SJCRH30 (cell line): Measurements from ENCODE around the gene IRF8. TPM values are rescaled to one million over a fixed set of nuclear protein-coding genes. Genes with fewer than 3 reads are reported as not detected.
A peak's percentile ranks its signal among the peaks of the same experiment; 100 is the strongest.
"Not testable (repeated sequence)": the region's sequence is repeated elsewhere in the genome, so short reads cannot be mapped to it uniquely, and the experiment has no call there.

ENCODE experiments used
- DNase-seq, 2 experiments: peaks; one replicate each; pipeline ENCODE4 v3.0.0-alpha.2; 2015 to 2020
- H3K27ac ChIP-seq: fragments of 250-450 bp; sonication (Bioruptor Pico); 2 replicates; pipeline ENCODE4 v1.5.1; 2020; ENCODE audit warnings: mild to moderate bottlenecking, moderate library complexity
- H3K27me3 ChIP-seq: fragments of 250-450 bp; sonication (Bioruptor Pico); 2 replicates; pipeline ENCODE4 v1.5.1; 2020; ENCODE audit warnings: mild to moderate bottlenecking, moderate library complexity
- H3K36me3 ChIP-seq: fragments of 250-450 bp; sonication (Bioruptor Pico); 2 replicates; pipeline ENCODE4 v1.5.1; 2020; ENCODE audit warnings: mild to moderate bottlenecking, moderate library complexity
- H3K4me1 ChIP-seq: fragments of 250-450 bp; sonication (Bioruptor Pico); 2 replicates; pipeline ENCODE4 v1.5.1; 2020; ENCODE audit warnings: mild to moderate bottlenecking, moderate library complexity
- H3K4me3 ChIP-seq: fragments of 250-450 bp; sonication (Bioruptor Pico); 2 replicates; pipeline ENCODE4 v1.5.1; 2020; ENCODE audit warnings: mild to moderate bottlenecking, moderate library complexity
- H3K9me3 ChIP-seq: fragments of 250-450 bp; sonication (Bioruptor Pico); replicated peaks from 2 replicates; pipeline ENCODE4 v1.5.1; 2020; ENCODE audit warnings: mild to moderate bottlenecking, moderate library complexity
- total RNA-seq: library from RNA; depleted of rRNA; stranded (reverse); fragments of >200 nt; shearing (Covaris generic); gene quantifications from 2 replicates; pipeline ENCODE4 v1.2.3, GENCODE V29; 2014; rRNA removed

IRF8 gene, protein sequence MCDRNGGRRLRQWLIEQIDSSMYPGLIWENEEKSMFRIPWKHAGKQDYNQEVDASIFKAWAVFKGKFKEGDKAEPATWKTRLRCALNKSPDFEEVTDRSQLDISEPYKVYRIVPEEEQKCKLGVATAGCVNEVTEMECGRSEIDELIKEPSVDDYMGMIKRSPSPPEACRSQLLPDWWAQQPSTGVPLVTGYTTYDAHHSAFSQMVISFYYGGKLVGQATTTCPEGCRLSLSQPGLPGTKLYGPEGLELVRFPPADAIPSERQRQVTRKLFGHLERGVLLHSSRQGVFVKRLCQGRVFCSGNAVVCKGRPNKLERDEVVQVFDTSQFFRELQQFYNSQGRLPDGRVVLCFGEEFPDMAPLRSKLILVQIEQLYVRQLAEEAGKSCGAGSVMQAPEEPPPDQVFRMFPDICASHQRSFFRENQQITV
- not detected in 2 replicates for total RNA-seq

- H3K4me3 ChIP-seq = no peak within 1 kb of the TSS
- DNase-seq = no peak
- no peaks in the 10 kb centered on the region for H3K36me3 ChIP-seq
- H3K9me3 ChIP-seq = no peaks in the 10 kb centered on the region
- no peaks in the 10 kb centered on the region for H3K27me3 ChIP-seq
- H3K27ac ChIP-seq = no peak within 1 kb of the TSS
- no peaks in the 10 kb centered on the region for H3K4me1 ChIP-seq
These were observed at the start of gene IRF8 for GRCh38 chr16:85898521-85899442. TSS of gene IRF8 (plus strand) at chr16:85899162. CDS start at chr16:85903016, 3,854 bp downstream.

DNA sequence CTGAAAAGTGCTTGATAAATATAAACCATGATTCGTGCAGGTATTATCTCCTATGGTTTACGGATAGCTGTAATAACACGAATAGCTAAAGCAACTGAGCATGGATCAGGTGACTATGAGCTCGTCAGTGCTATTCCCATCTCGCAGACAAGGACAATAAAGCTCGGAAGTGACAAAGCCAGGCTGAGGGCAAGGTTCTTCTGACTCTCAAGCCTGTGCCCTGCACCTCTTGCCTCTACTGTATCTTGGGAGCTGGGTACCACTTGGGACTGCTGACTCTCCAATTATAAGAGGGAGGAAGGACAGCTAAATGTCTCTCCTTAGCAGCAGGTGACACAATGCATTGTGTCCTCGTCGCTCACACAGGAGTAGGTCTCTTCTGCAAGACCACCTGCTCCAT, 49.6 kb upstream of the IRF8 start:
- no peaks in the 10 kb centered on the region for H3K27me3 ChIP-seq

DNA sequence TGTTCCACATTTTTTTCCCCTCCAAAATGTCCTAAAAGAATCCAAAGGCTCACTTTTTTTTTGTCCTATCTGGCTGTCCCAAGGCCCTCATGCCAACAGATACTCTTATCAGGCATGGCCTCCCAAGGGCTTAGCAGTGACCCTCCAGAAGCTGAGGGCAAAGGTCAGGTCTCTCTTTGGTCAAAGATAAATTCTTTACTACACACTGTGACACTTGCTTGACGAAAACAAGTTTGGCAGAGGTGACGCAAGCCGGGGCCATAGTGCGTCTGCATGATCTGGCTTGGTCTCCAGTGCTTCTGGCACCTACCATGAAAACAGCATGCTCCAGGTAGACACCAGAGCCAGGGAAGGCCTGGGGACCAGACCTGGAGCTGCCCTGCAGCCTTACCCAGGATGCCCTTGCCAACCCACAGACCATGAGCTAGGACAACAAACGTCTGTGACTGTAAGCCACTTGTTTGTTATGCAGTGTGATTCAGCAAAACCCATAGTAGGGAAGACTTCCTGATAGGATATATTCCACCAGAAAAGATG, 48.5 kb upstream of the IRF8 start:
- DNase-seq = no peak
- Histone ChIP-seq H3K36me3 (no peaks in the 10 kb centered on the region), H3K4me3 (no peak overlapping the region), H3K27me3 (no peaks in the 10 kb centered on the region), H3K4me1 (no peaks in the 10 kb centered on the region), H3K9me3 (no peaks in the 10 kb centered on the region), H3K27ac (no peak overlapping the region)

More for the DNA sequence above, 49.6 kb upstream of the IRF8 start:
- H3K27ac ChIP-seq = no peak overlapping the region
- no peaks in the 10 kb centered on the region for H3K4me1 ChIP-seq
- no peak overlapping the region for H3K4me3 ChIP-seq
- H3K36me3 ChIP-seq = no peaks in the 10 kb centered on the region
- no peak for DNase-seq
- H3K9me3 ChIP-seq = no peaks in the 10 kb centered on the region

GRCh38 chr16:85851034-85851785, 47.8 kb upstream of the IRF8 start:
- DNase-seq = peak in 1 of 2 experiments; percentile 6
- Histone ChIP-seq H3K36me3 (no peaks in the 10 kb centered on the region), H3K4me3 (no peak overlapping the region), H3K4me1 (no peaks in the 10 kb centered on the region), H3K27ac (no peak overlapping the region), H3K27me3 (no peaks in the 10 kb centered on the region), H3K9me3 (no peaks in the 10 kb centered on the region)

DNA sequence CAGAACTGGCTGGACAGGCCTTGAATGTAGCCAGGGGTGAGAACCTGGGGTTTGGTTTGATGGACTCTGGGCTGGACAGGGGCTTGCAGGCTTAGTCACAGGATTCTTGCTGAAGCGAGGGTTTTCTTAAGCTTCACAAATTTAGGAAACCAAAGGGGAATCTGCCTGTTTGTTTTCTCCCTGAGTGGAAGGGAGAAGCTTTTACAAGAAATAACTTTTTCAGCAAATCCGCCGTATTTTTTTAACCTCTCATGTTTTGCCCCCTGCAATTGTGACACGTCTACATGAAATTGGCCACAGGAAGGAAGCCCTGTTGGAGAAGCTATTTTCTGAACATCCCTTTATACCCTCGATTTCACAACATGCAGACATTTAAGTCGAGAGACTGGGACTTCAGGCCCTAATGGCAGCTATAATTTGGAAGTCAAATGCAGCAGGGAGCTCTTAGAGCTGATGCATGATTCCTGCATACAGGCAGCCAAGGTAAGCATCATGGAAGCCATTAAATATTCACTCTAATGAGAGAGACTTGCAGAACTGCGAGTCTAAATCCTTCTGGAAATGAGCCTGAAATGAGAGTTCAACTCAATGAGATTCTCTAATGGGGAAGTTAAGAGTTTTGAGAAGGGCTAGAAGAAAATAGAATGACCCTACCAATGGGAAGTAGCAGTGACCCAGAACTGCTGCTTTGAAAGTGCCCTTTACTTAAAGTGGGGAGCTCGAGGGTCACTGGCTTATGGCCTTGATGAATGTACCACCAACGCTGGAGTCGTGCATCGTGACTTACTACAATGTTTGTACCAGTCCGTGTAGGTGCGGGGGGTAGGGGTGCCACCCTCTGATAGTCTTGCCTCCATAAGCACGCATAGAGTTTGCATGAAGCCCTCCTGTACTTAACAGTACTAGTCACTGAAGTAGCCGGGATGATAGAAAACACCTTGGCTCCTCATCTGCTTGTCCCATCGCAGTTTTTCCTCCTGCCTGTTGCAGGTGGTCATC, 45.1 kb upstream of the IRF8 start:
- Histone ChIP-seq H3K9me3 (no peaks in the 10 kb centered on the region), H3K27me3 (no peaks in the 10 kb centered on the region), H3K4me3 (no peak overlapping the region), H3K27ac (no peak overlapping the region), H3K36me3 (no peaks in the 10 kb centered on the region), H3K4me1 (no peaks in the 10 kb centered on the region)
- DNase-seq = no peak

DNA sequence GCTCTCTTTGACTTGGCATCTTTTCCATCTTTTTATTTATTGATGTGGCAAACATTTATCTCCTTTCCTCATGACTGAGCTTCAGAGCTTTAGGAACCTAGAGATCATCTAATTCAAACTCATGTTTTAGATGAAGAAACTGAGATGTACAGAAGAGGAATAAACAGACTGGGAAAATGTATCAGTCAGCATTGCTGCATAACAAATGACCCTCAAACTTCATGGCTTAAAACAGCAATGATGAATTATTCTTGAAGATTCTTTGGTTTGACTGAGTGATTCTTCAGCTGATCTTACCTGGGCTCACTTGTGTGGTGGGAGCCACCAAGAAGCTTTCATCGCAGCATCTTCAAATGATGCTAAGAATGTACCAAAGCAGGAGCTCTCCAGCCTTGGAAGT, 44.0 kb upstream of the IRF8 start:
- H3K27ac ChIP-seq = no peak overlapping the region
- no peaks in the 10 kb centered on the region for H3K27me3 ChIP-seq
- no peaks in the 10 kb centered on the region for H3K36me3 ChIP-seq
- H3K4me1 ChIP-seq = no peaks in the 10 kb centered on the region
- DNase-seq = no peak
- no peak overlapping the region for H3K4me3 ChIP-seq
- no peaks in the 10 kb centered on the region for H3K9me3 ChIP-seq

DNA sequence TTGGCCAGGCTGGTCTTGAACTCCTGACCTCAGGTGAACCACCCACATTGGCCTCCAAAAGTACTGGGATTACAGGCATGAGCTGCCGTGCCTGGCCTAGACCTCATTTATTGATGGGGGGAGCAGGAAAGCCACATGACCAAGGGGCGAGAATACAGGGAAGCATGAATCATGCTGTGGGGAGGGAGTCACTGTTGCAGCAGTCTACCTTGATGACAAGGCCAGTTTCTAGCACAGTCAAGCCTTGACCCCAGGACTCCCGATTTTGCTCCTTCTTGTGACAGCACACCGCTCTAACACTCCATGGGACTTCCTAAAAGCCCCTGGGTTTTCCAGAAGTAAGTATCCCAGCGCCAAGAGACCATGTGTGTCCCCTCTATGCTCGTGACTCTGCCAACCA, 42.9 kb upstream of the IRF8 start:
- no peak for DNase-seq
- H3K4me1 ChIP-seq = no peaks in the 10 kb centered on the region
- H3K36me3 ChIP-seq = no peaks in the 10 kb centered on the region
- no peak overlapping the region for H3K27ac ChIP-seq
- H3K9me3 ChIP-seq = no peaks in the 10 kb centered on the region
- no peaks in the 10 kb centered on the region for H3K27me3 ChIP-seq
- H3K4me3 ChIP-seq = no peak overlapping the region

GRCh38 chr16:85856585-85856984, 42.4 kb upstream of the IRF8 start:
- H3K27ac ChIP-seq = no peak overlapping the region

DNA sequence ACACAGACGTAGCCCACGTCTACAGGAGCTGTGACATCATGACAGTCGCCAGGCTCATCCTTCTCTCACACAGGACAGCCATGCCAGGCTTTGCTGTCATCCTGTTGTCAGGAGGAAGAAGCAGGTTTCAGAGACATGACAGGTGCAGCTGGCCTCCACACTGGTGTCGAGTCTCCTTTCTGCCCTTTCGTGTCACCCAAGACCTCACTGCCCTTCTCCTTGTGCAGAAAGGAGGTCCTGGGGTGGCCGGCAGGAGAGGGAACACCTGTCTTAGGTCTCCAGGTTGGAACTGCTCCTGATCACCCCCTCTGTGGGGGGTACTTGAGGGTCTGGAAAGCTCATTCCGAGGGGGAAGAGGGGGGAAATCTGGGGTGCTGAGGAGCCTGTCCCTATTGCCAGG, 41.6 kb upstream of the IRF8 start:
- Histone ChIP-seq H3K9me3 (no peaks in the 10 kb centered on the region), H3K36me3 (no peaks in the 10 kb centered on the region), H3K27me3 (no peaks in the 10 kb centered on the region), H3K4me1 (no peaks in the 10 kb centered on the region), H3K27ac (no peak overlapping the region), H3K4me3 (no peak overlapping the region)
- no peak for DNase-seq

More at GRCh38 chr16:85856585-85856984, 42.4 kb upstream of the IRF8 start:
- Histone ChIP-seq H3K36me3 (no peaks in the 10 kb centered on the region), H3K4me1 (no peaks in the 10 kb centered on the region), H3K9me3 (no peaks in the 10 kb centered on the region), H3K27me3 (no peaks in the 10 kb centered on the region), H3K4me3 (no peak overlapping the region)
- no peak for DNase-seq

DNA sequence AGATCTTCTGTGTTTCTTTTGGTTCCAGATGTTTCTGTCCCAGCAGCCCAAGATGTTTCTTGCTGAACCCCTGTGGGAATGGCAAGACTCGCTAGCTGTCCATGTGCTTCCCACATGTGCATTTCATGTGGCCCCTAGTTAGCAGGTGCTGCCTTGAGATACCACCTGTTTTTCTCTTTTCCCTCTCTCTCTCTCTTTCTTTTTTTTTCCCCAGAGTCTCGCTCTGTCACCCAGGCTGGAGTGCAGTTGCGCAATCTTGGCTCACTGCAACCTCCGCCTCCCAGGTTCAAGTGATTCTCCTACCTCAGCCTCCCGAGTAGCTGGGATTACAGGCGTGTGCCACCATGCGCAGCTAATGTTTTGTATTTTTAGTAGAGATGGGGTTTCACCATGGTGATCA, 40.4 kb upstream of the IRF8 start:
- not testable (repeated sequence) for H3K27ac ChIP-seq, H3K4me1 ChIP-seq, H3K27me3 ChIP-seq, H3K9me3 ChIP-seq, DNase-seq, H3K36me3 ChIP-seq, H3K4me3 ChIP-seq

- H3K36me3 ChIP-seq = no peaks in the 10 kb centered on the region
- no peaks in the 10 kb centered on the region for H3K9me3 ChIP-seq
- no peak for DNase-seq
- no peak overlapping the region for H3K27ac ChIP-seq
- no peaks in the 10 kb centered on the region for H3K4me1 ChIP-seq
- no peak overlapping the region for H3K4me3 ChIP-seq
- no peaks in the 10 kb centered on the region for H3K27me3 ChIP-seq
These were observed 39.8 kb upstream of the IRF8 start for GRCh38 chr16:85858984-85859817.

DNA sequence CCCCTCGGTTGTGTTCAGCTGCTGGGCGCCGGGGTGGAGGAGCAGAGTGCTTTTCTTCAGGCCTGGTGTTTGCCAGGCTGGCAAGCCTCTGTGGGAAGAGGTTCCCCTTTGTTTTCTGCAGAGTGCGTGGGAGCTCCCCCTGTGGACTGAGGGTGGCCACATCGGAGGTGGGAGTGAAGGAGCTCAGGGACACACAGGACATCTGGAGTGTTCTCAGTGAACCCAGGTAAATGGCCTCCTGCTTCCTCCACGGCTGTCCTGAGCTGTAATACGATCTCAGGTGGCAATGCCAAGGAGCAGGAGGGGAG, 39.2 kb upstream of the IRF8 start:
- Histone ChIP-seq H3K4me1 (no peaks in the 10 kb centered on the region), H3K27me3 (no peaks in the 10 kb centered on the region), H3K4me3 (no peak overlapping the region), H3K9me3 (no peaks in the 10 kb centered on the region), H3K36me3 (no peaks in the 10 kb centered on the region), H3K27ac (no peak overlapping the region)
- no peak for DNase-seq
